AG04449 (cell line): ENCODE results near the gene HPS4.
A peak's percentile ranks its signal among the peaks of the same experiment; 100 is the strongest.

Source experiments
- CTCF ChIA-PET: fragments of 350-600 bp; formaldehyde crosslinking; extraction: SDS; loops from one replicate; lab custom pipeline; 2021; ENCODE audit warnings: antibody characterized with exemption; lab: Yijun Ruan, JAX
- POLR2A ChIA-PET: fragments of 400-600, 350-600 bp; formaldehyde crosslinking; extraction: SDS; loops from one replicate; lab custom pipeline; 2020; ENCODE audit warnings: antibody characterized with exemption, inconsistent platforms; lab: Yijun Ruan, JAX
- DNase-seq: peaks from one replicate; pipeline ENCODE4 v3.0.0-alpha.2; 2010; ENCODE audit warnings: low read depth, low spot score
- H3K4me3 ChIP-seq: 2 replicates; pipeline ENCODE4 v1.5.1; 2011; ENCODE audit warnings: low read depth, mild to moderate bottlenecking, control low read depth, low read length
- CTCF ChIP-seq: IDR thresholded peaks from one replicate; pipeline ENCODE4 v1.5.1; 2011; ENCODE audit warnings: mild to moderate bottlenecking, moderate library complexity, low read length, control low read depth, inconsistent platforms; ENCODE audit not compliant: insufficient read depth; ENCODE audit errors: missing control alignments

HPS4 gene

GRCh38 chr22:26483043-26483438 is 542 bp downstream of the HPS4 start:
- POLR2A ChIA-PET: interaction anchor here (1.0 to 1.1 kb wide), 3 partner anchors 11 to 106 kb away, joined by 3 to 4 read pairs (median 4); no protein-coding TSS in a partner anchor
- H3K4me3 ChIP-seq: peak overlapping the region; percentile 92
- no peak for TF ChIP-seq CTCF
- no peak for DNase-seq
- CTCF ChIA-PET: interaction anchor here (0.9 to 4.2 kb wide), 9 partner anchors 19 to 183 kb away, joined by 3 to 23 read pairs (median 5); partner anchors contain the start of gene TFIP11

GRCh38 chr22:26482161-26482560 is 1.4 kb downstream of the HPS4 start:
- H3K4me3 ChIP-seq: no peak overlapping the region
- ChIA-PET POLR2A (no interaction called here), CTCF (interaction anchor here (1.0 to 4.2 kb wide), 6 partner anchors 20 to 118 kb away, joined by 3 to 24 read pairs (median 4); no protein-coding TSS in a partner anchor)
- DNase-seq: no peak
- no peak for TF ChIP-seq CTCF

- no peak overlapping the region for H3K4me3 ChIP-seq
- DNase-seq: no peak
- POLR2A ChIA-PET: no interaction called here
- no peak for TF ChIP-seq CTCF
- CTCF ChIA-PET: interaction anchor here (1.0 to 4.2 kb wide), 6 partner anchors 20 to 184 kb away, joined by 3 to 24 read pairs (median 4); no protein-coding TSS in a partner anchor
Observed at GRCh38 chr22:26481694-26482093, 1.9 kb downstream of the HPS4 start.

GRCh38 chr22:26481112-26481693 is 2.4 kb downstream of the HPS4 start:
- CTCF ChIA-PET: interaction anchor here (1.5 to 4.2 kb wide), 4 partner anchors 20 to 185 kb away, joined by 4 to 24 read pairs (median 14); no protein-coding TSS in a partner anchor
- POLR2A ChIA-PET: no interaction called here
- no peak overlapping the region for H3K4me3 ChIP-seq
- TF ChIP-seq CTCF: no peak
- no peak for DNase-seq

- ChIA-PET CTCF (interaction anchor here (1.5 to 3.0 kb wide), 2 partner anchors 19 to 185 kb away, joined by 5 to 24 read pairs; no protein-coding TSS in a partner anchor), POLR2A (no interaction called here)
- TF ChIP-seq CTCF: no peak
- no peak overlapping the region for H3K4me3 ChIP-seq
- no peak for DNase-seq
Observed at GRCh38 chr22:26480611-26480932, 3.0 kb downstream of the HPS4 start.

- ChIA-PET POLR2A (no interaction called here), CTCF (interaction anchor here (0.6 to 3.4 kb wide), 9 partner anchors 15 to 186 kb away, joined by 3 to 24 read pairs (median 3); no protein-coding TSS in a partner anchor)
- H3K4me3 ChIP-seq: no peak overlapping the region
- TF ChIP-seq CTCF: no peak
- no peak for DNase-seq
Observed at GRCh38 chr22:26479792-26480610, 3.6 kb downstream of the HPS4 start.
